ENCODE results near the gene KRT74. TPM values are rescaled to one million over a fixed set of nuclear protein-coding genes. Genes with fewer than 3 reads are reported as not detected.

KRT74 gene
- total RNA-seq (not detected), polyA plus RNA-seq (not detected)
- long read RNA-seq, donor 1, result 0 reads
- long read RNA-seq, donor 2, result 0 reads

DNA sequence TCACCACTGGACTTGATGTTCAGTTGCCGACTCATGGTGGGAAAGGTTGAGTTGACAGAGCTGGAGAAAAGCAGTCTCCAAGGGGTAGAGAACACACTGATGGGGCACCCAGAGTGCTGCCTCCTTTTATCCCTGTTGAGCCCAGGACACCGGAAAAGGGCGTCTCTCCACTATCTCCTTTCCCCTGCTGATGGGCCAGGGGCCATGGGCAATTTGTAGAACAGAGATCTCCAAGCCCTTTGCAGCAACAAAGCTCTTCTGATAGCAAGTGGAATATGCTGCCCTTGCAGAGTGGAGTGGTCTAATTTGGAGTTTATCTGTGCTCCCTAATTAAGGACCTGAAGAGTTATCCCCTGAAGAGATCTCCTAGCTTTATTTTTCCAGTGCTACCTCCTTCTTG, at the start of gene KRT74:
Gene KRT74 (minus strand): TSS at position 101 of the 400 bp plus-strand sequence. CDS start 66 bp downstream, at position 35.
- intact Hi-C loops (cut with DNase I), result no loop called here
- no peaks in the 10 kb centered on the region for H3K36me3 ChIP-seq (ENCODE audit: insufficient read depth in 1 of 2, low read depth in 1 of 2)
- no peaks in the 10 kb centered on the region for H3K4me1 ChIP-seq
- no peak within 1 kb of the TSS for H3K4me3 ChIP-seq
- no peaks in the 10 kb centered on the region for H3K9me3 ChIP-seq
- H3K27ac ChIP-seq, result no peak within 1 kb of the TSS
- DNase-seq (no peak), ATAC-seq (no peak)
- H3K27me3 ChIP-seq (ENCODE audit: insufficient read depth in 3 of 3, low read length in 2 of 3), result peaks cover 0 to 13% (median 5%) of the 10 kb centered on the region in 3 donors
- WGBS, 3 donors, result 65 to 87% (median 84%) methylated on average over 3 of the region's 3 CpGs
- TF ChIP-seq, protein P1, sequence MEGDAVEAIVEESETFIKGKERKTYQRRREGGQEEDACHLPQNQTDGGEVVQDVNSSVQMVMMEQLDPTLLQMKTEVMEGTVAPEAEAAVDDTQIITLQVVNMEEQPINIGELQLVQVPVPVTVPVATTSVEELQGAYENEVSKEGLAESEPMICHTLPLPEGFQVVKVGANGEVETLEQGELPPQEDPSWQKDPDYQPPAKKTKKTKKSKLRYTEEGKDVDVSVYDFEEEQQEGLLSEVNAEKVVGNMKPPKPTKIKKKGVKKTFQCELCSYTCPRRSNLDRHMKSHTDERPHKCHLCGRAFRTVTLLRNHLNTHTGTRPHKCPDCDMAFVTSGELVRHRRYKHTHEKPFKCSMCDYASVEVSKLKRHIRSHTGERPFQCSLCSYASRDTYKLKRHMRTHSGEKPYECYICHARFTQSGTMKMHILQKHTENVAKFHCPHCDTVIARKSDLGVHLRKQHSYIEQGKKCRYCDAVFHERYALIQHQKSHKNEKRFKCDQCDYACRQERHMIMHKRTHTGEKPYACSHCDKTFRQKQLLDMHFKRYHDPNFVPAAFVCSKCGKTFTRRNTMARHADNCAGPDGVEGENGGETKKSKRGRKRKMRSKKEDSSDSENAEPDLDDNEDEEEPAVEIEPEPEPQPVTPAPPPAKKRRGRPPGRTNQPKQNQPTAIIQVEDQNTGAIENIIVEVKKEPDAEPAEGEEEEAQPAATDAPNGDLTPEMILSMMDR (IDR thresholded peaks at IDR 0.05), result no peak

DNA sequence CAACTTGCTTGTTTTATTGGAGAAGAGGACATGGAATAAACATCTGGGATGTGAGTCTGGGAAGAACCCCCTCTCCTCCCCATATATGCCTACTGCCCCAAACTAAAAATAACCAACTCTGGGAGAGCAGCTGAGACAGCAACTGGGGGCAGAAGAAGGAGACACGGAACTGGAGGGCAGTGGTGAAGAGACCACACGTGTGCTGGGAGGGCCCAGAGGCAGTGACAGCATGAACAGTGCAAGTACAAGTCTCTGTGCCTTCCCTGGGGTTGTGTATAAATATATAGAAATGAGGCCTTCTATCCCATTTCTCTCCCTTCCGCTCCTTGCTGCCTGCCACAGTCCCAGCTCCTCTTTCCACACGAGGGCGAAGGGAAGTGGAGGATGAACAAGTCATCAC, 48.7 kb upstream of the KRT74 start:
- no peaks in the 10 kb centered on the region for H3K4me1 ChIP-seq
- 62 to 74% (median 70%) methylated on average over 5 of the region's 5 CpGs for WGBS, 3 donors
- no peaks in the 10 kb centered on the region for H3K9me3 ChIP-seq
- intact Hi-C loops (cut with DNase I), result no loop called here
- ATAC-seq, result no peak
- TF ChIP-seq, protein P1 (IDR thresholded peaks at IDR 0.05), result no peak
- no peak for DNase-seq
- H3K27ac ChIP-seq, result no peak overlapping the region
- no peak overlapping the region for H3K4me3 ChIP-seq
- H3K27me3 ChIP-seq (ENCODE audit: insufficient read depth in 3 of 3, low read length in 2 of 3), result peaks cover 0 to 3% (median 0%) of the 10 kb centered on the region in 3 donors
- H3K36me3 ChIP-seq (ENCODE audit: insufficient read depth in 1 of 2, low read depth in 1 of 2), result no peaks in the 10 kb centered on the region

DNA sequence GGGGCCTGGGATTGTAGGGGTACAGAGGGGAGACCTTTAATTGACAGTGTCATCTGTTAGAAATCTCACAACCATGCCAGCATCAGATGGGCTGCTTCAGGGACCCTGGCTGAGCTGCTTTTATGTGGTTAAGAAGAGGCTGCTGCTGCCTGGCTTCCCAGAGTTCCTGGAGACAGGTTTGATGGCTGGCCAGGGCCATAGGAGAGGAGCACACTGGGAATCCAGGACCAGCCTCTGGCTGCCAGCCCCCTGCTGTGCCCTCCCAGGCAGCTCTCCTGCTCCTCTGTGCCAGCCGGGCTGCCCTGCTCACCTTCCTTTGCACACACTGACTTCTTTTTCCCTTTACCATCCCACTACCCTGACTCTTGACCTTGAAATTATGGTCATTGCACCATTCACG, 45.2 kb upstream of the KRT74 start:
- no peak for ATAC-seq
- H3K27ac ChIP-seq, result no peak overlapping the region
- TF ChIP-seq, protein P1 (IDR thresholded peaks at IDR 0.05), result no peak
- peaks cover 0 to 3% (median 0%) of the 10 kb centered on the region in 3 donors for H3K27me3 ChIP-seq (ENCODE audit: insufficient read depth in 3 of 3, low read length in 2 of 3)
- no peaks in the 10 kb centered on the region for H3K9me3 ChIP-seq
- H3K4me1 ChIP-seq, result no peaks in the 10 kb centered on the region
- no peak overlapping the region for H3K4me3 ChIP-seq
- 68 to 76% (median 70%) methylated on average over 2 of the region's 2 CpGs for WGBS, 3 donors
- no peak for DNase-seq
- intact Hi-C loops (cut with DNase I), result no loop called here
- H3K36me3 ChIP-seq (ENCODE audit: insufficient read depth in 1 of 2, low read depth in 1 of 2), result no peaks in the 10 kb centered on the region

DNA sequence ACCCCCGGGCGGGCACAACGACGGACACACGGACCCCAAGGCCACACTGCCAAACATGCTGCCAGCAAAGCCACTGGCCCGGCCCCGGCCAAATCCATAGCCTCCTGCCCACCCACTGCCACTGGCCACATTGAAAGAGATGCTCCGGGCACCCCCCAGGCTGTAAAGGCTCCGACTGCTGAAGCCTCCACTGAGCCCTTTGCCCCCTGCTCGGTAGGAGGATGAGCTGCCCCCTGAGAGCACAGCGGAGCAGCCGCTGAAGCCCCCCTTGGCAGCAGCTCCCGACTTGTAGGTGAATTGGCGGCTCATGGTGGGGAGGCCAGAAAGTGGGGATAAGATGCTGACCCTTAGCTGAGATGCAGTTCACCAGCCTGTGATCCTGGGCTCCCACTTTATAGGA, 44.6 kb upstream of the KRT74 start, which contains the start of gene KRT73:
Gene KRT73 (minus strand): TSS at position 344 of the 400 bp plus-strand sequence. CDS start 35 bp downstream, at position 309.
- Histone ChIP-seq H3K9me3 (no peaks in the 10 kb centered on the region), H3K36me3 (ENCODE audit: insufficient read depth in 1 of 2, low read depth in 1 of 2) (no peaks in the 10 kb centered on the region), H3K27ac (no peak within 1 kb of the TSS), H3K4me1 (no peaks in the 10 kb centered on the region), H3K4me3 (no peak within 1 kb of the TSS), H3K27me3 (ENCODE audit: insufficient read depth in 3 of 3, low read length in 2 of 3) (peaks cover 0 to 3% (median 0%) of the 10 kb centered on the region in 3 donors)
- WGBS, 3 donors, result 83 to 86% (median 85%) methylated on average over 14 of the region's 14 CpGs
- ATAC-seq (no peak), DNase-seq (no peak)
- intact Hi-C loops (cut with DNase I), result no loop called here
- TF ChIP-seq, protein P1 (IDR thresholded peaks at IDR 0.05), result no peak

DNA sequence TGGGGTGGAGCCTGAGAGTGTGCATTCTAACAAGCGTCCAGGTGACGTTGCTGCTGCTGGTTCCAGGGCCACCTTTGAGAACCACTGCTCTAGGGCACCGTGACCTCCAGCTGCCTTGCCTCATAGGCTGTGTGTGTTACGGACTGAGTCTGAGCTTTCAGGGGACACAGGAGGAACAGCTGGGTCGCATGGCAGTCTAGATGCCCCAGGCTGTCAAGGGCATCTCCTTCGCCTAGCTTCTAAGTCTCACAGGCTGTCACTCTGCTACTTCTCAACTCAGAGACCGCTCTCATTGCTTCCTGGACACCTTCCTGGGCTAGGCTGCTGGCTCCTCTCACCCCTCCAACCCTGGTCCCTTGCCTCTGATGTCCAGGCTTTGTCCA, 43.8 kb upstream of the KRT74 start:
- peaks cover 0 to 3% (median 0%) of the 10 kb centered on the region in 3 donors for H3K27me3 ChIP-seq (ENCODE audit: insufficient read depth in 3 of 3, low read length in 2 of 3)
- no peaks in the 10 kb centered on the region for H3K4me1 ChIP-seq
- DNase-seq (no peak), ATAC-seq (no peak)
- intact Hi-C loops (cut with DNase I), result no loop called here
- WGBS, 3 donors, result 67 to 81% (median 75%) methylated on average over 7 of the region's 7 CpGs
- TF ChIP-seq, protein P1 (IDR thresholded peaks at IDR 0.05), result no peak
- no peak overlapping the region for H3K4me3 ChIP-seq
- H3K9me3 ChIP-seq, result no peaks in the 10 kb centered on the region
- H3K27ac ChIP-seq, result no peak overlapping the region
- no peaks in the 10 kb centered on the region for H3K36me3 ChIP-seq (ENCODE audit: insufficient read depth in 1 of 2, low read depth in 1 of 2)
